ENCODE measurements around the gene CASTOR1.

The CASTOR1 gene

GRCh38 chr22:30276039-30276438 is 13.3 kb downstream of the CASTOR1 start:
- no peak overlapping the region for H3K4me3 ChIP-seq (ENCODE audit: low read depth, low read length)
- no peak for TF ChIP-seq CTCF (IDR thresholded peaks at IDR 0.05; ENCODE audit: low read depth, low read length)

- TF ChIP-seq CTCF (IDR thresholded peaks at IDR 0.05; ENCODE audit: low read depth, low read length): no peak
- H3K4me3 ChIP-seq (ENCODE audit: low read depth, low read length): no peak overlapping the region
Observed at GRCh38 chr22:30275625-30276024, 13.7 kb downstream of the CASTOR1 start.

GRCh38 chr22:30274437-30274812 is 14.9 kb downstream of the CASTOR1 start:
- no peak for TF ChIP-seq CTCF (IDR thresholded peaks at IDR 0.05; ENCODE audit: low read depth, low read length)
- no peak overlapping the region for H3K4me3 ChIP-seq (ENCODE audit: low read depth, low read length)

DNA sequence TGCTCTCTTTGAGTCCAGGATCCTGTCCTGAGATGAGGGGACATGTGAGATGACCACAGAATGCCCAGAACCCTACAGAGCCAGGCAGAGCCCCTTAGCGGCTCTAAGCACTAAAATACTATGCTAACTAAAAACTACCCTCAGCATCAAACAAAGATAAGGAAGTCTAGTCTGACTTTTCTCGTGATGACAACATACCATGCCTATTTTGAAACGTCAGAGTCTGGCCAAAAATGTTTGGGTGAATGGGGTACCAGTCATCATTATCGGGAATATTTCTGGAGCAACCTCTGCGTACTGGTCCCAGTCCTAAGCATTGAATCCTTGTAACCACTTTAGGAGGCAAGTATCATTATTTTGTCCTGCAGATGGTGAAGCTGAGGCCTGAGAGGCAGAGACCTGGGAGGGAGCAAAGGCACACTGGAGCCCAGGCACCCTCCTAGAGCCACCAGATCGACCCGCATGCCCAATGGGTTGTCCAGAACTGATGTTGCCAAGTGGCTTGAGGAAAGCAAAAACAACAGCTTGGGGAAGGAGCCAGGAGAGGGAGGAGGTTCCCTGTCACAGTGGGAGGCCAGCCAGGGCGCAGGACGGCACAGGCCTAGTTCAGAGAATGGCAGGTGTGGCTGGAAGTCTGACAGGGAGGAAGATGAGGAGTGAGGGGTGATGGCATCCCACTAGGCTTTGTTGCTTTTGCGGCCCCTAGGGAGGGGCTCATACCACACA is 15.4 kb downstream of the CASTOR1 start:
- H3K4me3 ChIP-seq (ENCODE audit: low read depth, low read length): no peak overlapping the region
- TF ChIP-seq CTCF (IDR thresholded peaks at IDR 0.05; ENCODE audit: low read depth, low read length): no peak

GRCh38 chr22:30272781-30273601 is 16.3 kb downstream of the CASTOR1 start:
- TF ChIP-seq CTCF (IDR thresholded peaks at IDR 0.05; ENCODE audit: low read depth, low read length): no peak

DNA sequence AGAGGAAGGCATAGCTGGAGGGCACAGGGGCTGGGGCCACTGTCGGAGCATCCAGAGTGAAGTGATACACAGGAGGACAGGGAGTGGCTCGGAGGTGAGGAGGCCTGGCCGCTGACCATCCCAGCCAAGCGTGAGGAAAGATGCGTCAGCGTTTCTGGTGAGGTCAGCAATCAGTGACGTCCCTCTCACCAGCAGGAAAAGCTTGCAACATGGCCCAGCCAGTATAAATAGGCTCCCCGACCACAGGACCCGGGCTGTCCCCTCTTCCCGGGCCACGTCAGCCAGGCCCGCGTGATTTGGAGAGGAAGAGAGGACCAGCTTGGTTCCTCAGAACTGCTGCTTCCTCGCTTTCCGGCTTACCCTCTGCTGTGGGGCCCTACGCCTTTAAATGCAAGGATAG is 18.5 kb downstream of the CASTOR1 start:
- TF ChIP-seq CTCF (IDR thresholded peaks at IDR 0.05; ENCODE audit: low read depth, low read length): no peak

More at GRCh38 chr22:30272781-30273601, 16.3 kb downstream of the CASTOR1 start:
- no peak overlapping the region for H3K4me3 ChIP-seq (ENCODE audit: low read depth, low read length)

GRCh38 chr22:30268331-30268730 is 21.0 kb downstream of the CASTOR1 start:
- no peak overlapping the region for H3K4me3 ChIP-seq (ENCODE audit: low read depth, low read length)
- TF ChIP-seq CTCF (IDR thresholded peaks at IDR 0.05; ENCODE audit: low read depth, low read length): no peak

More for the DNA sequence above, 18.5 kb downstream of the CASTOR1 start:
- H3K4me3 ChIP-seq (ENCODE audit: low read depth, low read length): no peak overlapping the region
